HEK293 (cell line): ENCODE results near the gene ZDHHC14.
A peak's percentile ranks its signal among the peaks of the same experiment; 100 is the strongest.

Experiments
- CTCF ChIA-PET: fragments of 350-600 bp; formaldehyde crosslinking; extraction: SDS; loops from one replicate; lab custom pipeline; 2021; ENCODE audit warnings: antibody characterized with exemption; lab: Yijun Ruan, JAX
- POLR2A ChIA-PET: fragments of 300-600 bp; formaldehyde crosslinking; extraction: SDS; loops from one replicate; lab custom pipeline; 2020; ENCODE audit warnings: antibody characterized with exemption, inconsistent platforms; lab: Yijun Ruan, JAX
- H3K27ac ChIP-seq: fragments of 200-500 bp; sonication (Bioruptor generic); 2 replicates; pipeline ENCODE4 v1.5.1; 2014; ENCODE audit warnings: low read depth, low read length, control low read depth, inconsistent platforms; ENCODE audit errors: extremely low read depth
- H3K36me3 ChIP-seq, 2 experiments: fragments of 200-500 bp in 1 of 2; sonication (Bioruptor generic) in 1 of 2; 1 replicate in 1 of 2; 2 replicates in 1 of 2; pipeline ENCODE4 v1.5.1; 2014 to 2017; ENCODE audit warnings: inconsistent platforms in 2 of 2, low read length in 2 of 2; ENCODE audit not compliant: control insufficient read depth in 2 of 2, insufficient read depth in 1 of 2
- H3K4me1 ChIP-seq: fragments of 200-500 bp; sonication (Bioruptor generic); 2 replicates; pipeline ENCODE4 v1.5.1; 2014; ENCODE audit warnings: mild to moderate bottlenecking, low read length, inconsistent platforms; ENCODE audit not compliant: control insufficient read depth, insufficient read depth
- H3K4me3 ChIP-seq: 2 replicates; pipeline ENCODE4 v1.5.1; 2011; ENCODE audit warnings: low read depth, mild to moderate bottlenecking, control low read depth, low read length, moderate library complexity
- H3K9me3 ChIP-seq: fragments of 200-500 bp; sonication (Bioruptor generic); 2 replicates; pipeline ENCODE4 v1.5.1; 2014; ENCODE audit warnings: low read depth, low read length, inconsistent platforms; ENCODE audit not compliant: control insufficient read depth, insufficient read depth
- BCL11B ChIP-seq: fragments of 450-650 bp; formaldehyde crosslinking; IDR thresholded peaks from 2 replicates; pipeline ENCODE4 v1.5.1; 2016; ENCODE audit warnings: low read depth, missing biosample characterization, missing genetic modification characterization
- KLF1 ChIP-seq: fragments of 450-650 bp; formaldehyde crosslinking; IDR thresholded peaks from 2 replicates; pipeline ENCODE4 v1.5.1; 2016; ENCODE audit warnings: missing biosample characterization, missing genetic modification characterization
- MZF1 ChIP-seq: fragments of 450-650 bp; formaldehyde crosslinking; IDR thresholded peaks from 2 replicates; pipeline ENCODE4 v1.5.1; 2017; ENCODE audit warnings: missing biosample characterization, missing genetic modification characterization, borderline replicate concordance
- PRDM4 ChIP-seq: fragments of 450-650 bp; formaldehyde crosslinking; IDR thresholded peaks from 2 replicates; pipeline ENCODE4 v1.5.1; 2017; ENCODE audit warnings: missing biosample characterization, missing genetic modification characterization
- SP7 ChIP-seq: fragments of 450-650 bp; formaldehyde crosslinking; IDR thresholded peaks from 2 replicates; pipeline ENCODE4 v1.5.1; 2016; ENCODE audit warnings: missing biosample characterization, missing genetic modification characterization
- ZFP41 ChIP-seq: fragments of 450-650 bp; formaldehyde crosslinking; IDR thresholded peaks from 2 replicates; pipeline ENCODE4 v1.5.1; 2016; ENCODE audit warnings: missing biosample characterization, missing genetic modification characterization, borderline replicate concordance
- ZNF140 ChIP-seq: fragments of 450-650 bp; formaldehyde crosslinking; IDR thresholded peaks from 2 replicates; pipeline ENCODE4 v1.5.1; 2016; ENCODE audit warnings: missing biosample characterization, missing genetic modification characterization
- ZNF174 ChIP-seq: fragments of 450-650 bp; formaldehyde crosslinking; IDR thresholded peaks from 2 replicates; pipeline ENCODE4 v1.5.0; 2017; ENCODE audit warnings: missing biosample characterization, mild to moderate bottlenecking, missing genetic modification characterization
- ZNF202 ChIP-seq: fragments of 450-650 bp; formaldehyde crosslinking; IDR thresholded peaks from 2 replicates; pipeline ENCODE4 v1.5.1; 2016; ENCODE audit warnings: missing biosample characterization, missing genetic modification characterization, borderline replicate concordance
- ZNF239 ChIP-seq: fragments of 450-650 bp; formaldehyde crosslinking; IDR thresholded peaks from 2 replicates; pipeline ENCODE4 v1.5.1; 2016; ENCODE audit warnings: missing biosample characterization, missing genetic modification characterization
- ZNF24 ChIP-seq: fragments of 450-650 bp; formaldehyde crosslinking; IDR thresholded peaks from 2 replicates; pipeline ENCODE4 v1.5.1; 2016; ENCODE audit warnings: missing biosample characterization, missing genetic modification characterization
- ZNF302 ChIP-seq: fragments of 450-650 bp; formaldehyde crosslinking; IDR thresholded peaks from 2 replicates; pipeline ENCODE4 v1.5.1; 2016; ENCODE audit warnings: missing biosample characterization, missing genetic modification characterization, low read depth
- ZNF473 ChIP-seq: fragments of 450-650 bp; formaldehyde crosslinking; IDR thresholded peaks from 2 replicates; pipeline ENCODE4 v1.5.1; 2017; ENCODE audit warnings: missing biosample characterization, missing genetic modification characterization
- ZNF514 ChIP-seq: fragments of 450-650 bp; formaldehyde crosslinking; IDR thresholded peaks from 2 replicates; pipeline ENCODE4 v1.5.1; 2016; ENCODE audit warnings: missing biosample characterization, missing genetic modification characterization
- ZNF747 ChIP-seq: fragments of 450-650 bp; formaldehyde crosslinking; IDR thresholded peaks from 2 replicates; pipeline ENCODE4 v1.5.1; 2016; ENCODE audit warnings: missing biosample characterization, missing genetic modification characterization
- ZSCAN18 ChIP-seq: fragments of 450-650 bp; formaldehyde crosslinking; IDR thresholded peaks from 2 replicates; pipeline ENCODE4 v1.5.1; 2016; ENCODE audit warnings: missing biosample characterization, missing genetic modification characterization
- TF ChIP-seq, protein P1 (sequence below): fragments of 450-650 bp; formaldehyde crosslinking; IDR thresholded peaks from 2 replicates; pipeline ENCODE4 v1.5.1; 2017; ENCODE audit warnings: missing biosample characterization, missing genetic modification characterization
- TF ChIP-seq, protein P2 (sequence below): fragments of 450-650 bp; formaldehyde crosslinking; IDR thresholded peaks from 2 replicates; pipeline ENCODE4 v1.5.1; 2016; ENCODE audit warnings: missing biosample characterization, missing genetic modification characterization, borderline replicate concordance

The ZDHHC14 gene

GRCh38 chr6:157715728-157716164, 334.8 kb downstream of the ZDHHC14 start:
- Histone ChIP-seq H3K4me1 (peaks cover 3% of the 10 kb centered on the region; the same call in 1 of the 2 replicates), H3K4me3 (no peak overlapping the region), H3K27ac (no peak overlapping the region), H3K36me3 (no peaks in the 10 kb centered on the region), H3K9me3 (no peaks in the 10 kb centered on the region)
- POLR2A ChIA-PET: interaction anchor here (0.6 kb wide), 1 partner anchor 59 kb away, joined by 5 read pairs; no protein-coding TSS in a partner anchor
- TF ChIP-seq PRDM4: no peak
- peak; percentile 39; the same call in 1 of the 2 replicates for TF ChIP-seq KLF1 (tag by site-specific recombination)
- TF ChIP-seq, protein P1, sequence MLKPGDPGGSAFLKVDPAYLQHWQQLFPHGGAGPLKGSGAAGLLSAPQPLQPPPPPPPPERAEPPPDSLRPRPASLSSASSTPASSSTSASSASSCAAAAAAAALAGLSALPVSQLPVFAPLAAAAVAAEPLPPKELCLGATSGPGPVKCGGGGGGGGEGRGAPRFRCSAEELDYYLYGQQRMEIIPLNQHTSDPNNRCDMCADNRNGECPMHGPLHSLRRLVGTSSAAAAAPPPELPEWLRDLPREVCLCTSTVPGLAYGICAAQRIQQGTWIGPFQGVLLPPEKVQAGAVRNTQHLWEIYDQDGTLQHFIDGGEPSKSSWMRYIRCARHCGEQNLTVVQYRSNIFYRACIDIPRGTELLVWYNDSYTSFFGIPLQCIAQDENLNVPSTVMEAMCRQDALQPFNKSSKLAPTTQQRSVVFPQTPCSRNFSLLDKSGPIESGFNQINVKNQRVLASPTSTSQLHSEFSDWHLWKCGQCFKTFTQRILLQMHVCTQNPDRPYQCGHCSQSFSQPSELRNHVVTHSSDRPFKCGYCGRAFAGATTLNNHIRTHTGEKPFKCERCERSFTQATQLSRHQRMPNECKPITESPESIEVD (tag by site-specific recombination): peak; percentile 43
- CTCF ChIA-PET: interaction anchor here (0.6 to 1.3 kb wide), 3 partner anchors 357 to 1274 kb away, joined by 3 read pairs; no protein-coding TSS in a partner anchor

DNA sequence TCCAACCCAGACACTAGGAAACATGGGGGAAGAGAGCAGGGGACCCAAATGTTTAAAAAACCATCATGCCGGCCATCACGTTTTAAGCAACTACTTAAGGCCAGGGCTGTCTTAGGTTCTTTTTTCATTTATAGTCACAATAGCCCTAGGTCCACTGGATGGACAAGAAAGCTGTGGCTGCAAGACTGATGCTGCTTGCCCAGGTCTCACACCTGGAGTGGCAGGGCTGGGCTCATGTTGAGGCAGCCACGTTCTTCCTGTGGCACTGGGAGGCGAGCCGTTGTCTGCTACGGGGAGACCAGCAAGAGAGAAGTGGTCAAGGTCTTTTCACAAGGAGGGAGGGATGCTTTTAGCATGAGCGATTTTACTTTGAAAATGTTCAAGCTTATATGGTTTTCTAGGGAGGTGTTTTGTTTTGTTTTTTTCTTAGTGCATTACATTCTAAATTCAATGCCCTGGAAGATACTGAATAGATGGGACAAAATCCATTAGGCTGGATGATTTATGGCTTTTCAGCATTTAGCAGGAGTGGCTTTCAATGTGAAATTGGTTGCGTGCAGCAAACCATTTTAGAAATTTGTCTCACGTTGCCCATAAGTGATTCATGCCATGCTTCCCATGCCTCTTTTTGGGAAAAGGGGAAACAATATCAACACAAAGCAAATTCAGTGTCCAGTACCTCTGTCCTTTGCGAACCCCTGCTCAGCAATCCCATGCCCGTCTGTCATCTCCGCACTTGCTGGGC, 335.4 kb downstream of the ZDHHC14 start:
- peaks cover 3% of the 10 kb centered on the region; the same call in 1 of the 2 replicates for H3K4me1 ChIP-seq
- no peaks in the 10 kb centered on the region for H3K9me3 ChIP-seq
- POLR2A ChIA-PET: interaction anchor here (0.6 kb wide), 1 partner anchor 60 kb away, joined by 5 read pairs; no protein-coding TSS in a partner anchor
- H3K27ac ChIP-seq: no peak overlapping the region
- TF ChIP-seq ZNF202 (tag by site-specific recombination): no peak
- no peak for TF ChIP-seq ZNF473
- TF ChIP-seq ZNF747 (tag by site-specific recombination): no peak
- no peak for TF ChIP-seq BCL11B
- no peak for TF ChIP-seq ZFP41 (tag by site-specific recombination)
- no peak for TF ChIP-seq ZNF140 (tag by site-specific recombination)
- no peak for TF ChIP-seq MZF1 (tag by site-specific recombination)
- TF ChIP-seq ZNF174 (tag by site-specific recombination): no peak
- no peak for TF ChIP-seq ZNF302 (tag by site-specific recombination)
- no peak for TF ChIP-seq ZSCAN18 (tag by site-specific recombination)
- no peak for TF ChIP-seq SP7
- no peak for TF ChIP-seq ZNF24 (tag by site-specific recombination)
- TF ChIP-seq, protein P1 (tag by site-specific recombination): no peak
- TF ChIP-seq, protein P2, sequence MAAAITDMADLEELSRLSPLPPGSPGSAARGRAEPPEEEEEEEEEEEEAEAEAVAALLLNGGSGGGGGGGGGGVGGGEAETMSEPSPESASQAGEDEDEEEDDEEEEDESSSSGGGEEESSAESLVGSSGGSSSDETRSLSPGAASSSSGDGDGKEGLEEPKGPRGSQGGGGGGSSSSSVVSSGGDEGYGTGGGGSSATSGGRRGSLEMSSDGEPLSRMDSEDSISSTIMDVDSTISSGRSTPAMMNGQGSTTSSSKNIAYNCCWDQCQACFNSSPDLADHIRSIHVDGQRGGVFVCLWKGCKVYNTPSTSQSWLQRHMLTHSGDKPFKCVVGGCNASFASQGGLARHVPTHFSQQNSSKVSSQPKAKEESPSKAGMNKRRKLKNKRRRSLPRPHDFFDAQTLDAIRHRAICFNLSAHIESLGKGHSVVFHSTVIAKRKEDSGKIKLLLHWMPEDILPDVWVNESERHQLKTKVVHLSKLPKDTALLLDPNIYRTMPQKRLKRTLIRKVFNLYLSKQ (tag by site-specific recombination): no peak
- TF ChIP-seq ZNF239 (tag by site-specific recombination): no peak
- no peak for TF ChIP-seq ZNF514 (tag by site-specific recombination)
- H3K36me3 ChIP-seq: no peaks in the 10 kb centered on the region
- no peak overlapping the region for H3K4me3 ChIP-seq
- CTCF ChIA-PET: interaction anchor here (0.6 to 1.3 kb wide), 3 partner anchors 119 to 356 kb away, joined by 3 read pairs; no protein-coding TSS in a partner anchor
